Panc1 (cell line): ENCODE measurements around the gene PIGO.

Experiments
- CTCF ChIP-seq: fragments of 450-650 bp; IDR thresholded peaks from 2 replicates; pipeline ENCODE4 v1.5.1; 2017; ENCODE audit warnings: mild to moderate bottlenecking
- POLR2AphosphoS5 ChIP-seq: IDR thresholded peaks from 2 replicates; pipeline ENCODE4 v1.6.1; 2012; ENCODE audit warnings: mild to moderate bottlenecking, low read depth, low read length, moderate library complexity
- SIN3A ChIP-seq: IDR thresholded peaks from 2 replicates; pipeline ENCODE4 v1.6.1; 2012; ENCODE audit warnings: low read depth, mild to moderate bottlenecking, low read length, moderate library complexity, borderline replicate concordance; ENCODE audit not compliant: insufficient read depth
- TCF7L2 ChIP-seq: IDR thresholded peaks from 2 replicates; pipeline ENCODE4 v1.6.1; 2011; ENCODE audit warnings: mild to moderate bottlenecking, low read depth, low read length, inconsistent platforms

- no peak for TF ChIP-seq SIN3A
- no peak for TF ChIP-seq CTCF
- TF ChIP-seq TCF7L2: no peak
- peak; percentile 35 for TF ChIP-seq POLR2AphosphoS5
Observed at GRCh38 chr9:35054185-35054835, 42.1 kb downstream of the PIGO start.
